ENCODE measurements around the gene SRPRB.
A peak's percentile ranks its signal among the peaks of the same experiment; 100 is the strongest.

SRPRB gene

GRCh38 chr3:133805702-133806475 lies at the start of gene SRPRB:
Gene SRPRB (plus strand): TSS chr3:133805815. CDS start chr3:133805849, 34 bp downstream.
- peak; percentile 75 for DNase-seq

- DNase-seq = no peak
Observed at GRCh38 chr3:133756716-133757694, 48.6 kb upstream of the SRPRB start.

GRCh38 chr3:133757701-133758567 lies 47.7 kb upstream of the SRPRB start:
- DNase-seq = no peak

GRCh38 chr3:133758568-133758928 lies 47.1 kb upstream of the SRPRB start:
- no peak for DNase-seq

GRCh38 chr3:133758964-133759739 lies 46.5 kb upstream of the SRPRB start:
- no peak for DNase-seq

- no peak for DNase-seq
Observed at GRCh38 chr3:133759740-133760305, 45.8 kb upstream of the SRPRB start.

GRCh38 chr3:133760916-133761315 lies 44.7 kb upstream of the SRPRB start:
- no peak for DNase-seq

GRCh38 chr3:133761605-133762484 lies 43.8 kb upstream of the SRPRB start:
- DNase-seq = no peak

GRCh38 chr3:133762539-133762938 lies 43.1 kb upstream of the SRPRB start:
- no peak for DNase-seq

- no peak for DNase-seq
Observed at GRCh38 chr3:133763797-133764683, 41.6 kb upstream of the SRPRB start.

GRCh38 chr3:133765256-133765655 lies 40.4 kb upstream of the SRPRB start:
- no peak for DNase-seq

GRCh38 chr3:133767607-133768006 lies 38.0 kb upstream of the SRPRB start:
- no peak for DNase-seq

- no peak for DNase-seq
Observed at GRCh38 chr3:133769536-133769935, 36.1 kb upstream of the SRPRB start.

- DNase-seq = no peak
Observed at GRCh38 chr3:133773732-133774131, 31.9 kb upstream of the SRPRB start.

GRCh38 chr3:133775309-133775708 lies 30.3 kb upstream of the SRPRB start:
- DNase-seq = no peak

- DNase-seq = no peak
Observed at GRCh38 chr3:133775835-133776234, 29.8 kb upstream of the SRPRB start.

GRCh38 chr3:133776794-133777438 lies 28.7 kb upstream of the SRPRB start:
- DNase-seq = no peak

GRCh38 chr3:133777807-133778568 lies 27.6 kb upstream of the SRPRB start:
- DNase-seq = no peak

Data from NCI-H510A treated with DMSO at 0.1 percent for 48 hours (cell line).